ENCODE measurements around the gene NINJ1.

NINJ1 gene

DNA sequence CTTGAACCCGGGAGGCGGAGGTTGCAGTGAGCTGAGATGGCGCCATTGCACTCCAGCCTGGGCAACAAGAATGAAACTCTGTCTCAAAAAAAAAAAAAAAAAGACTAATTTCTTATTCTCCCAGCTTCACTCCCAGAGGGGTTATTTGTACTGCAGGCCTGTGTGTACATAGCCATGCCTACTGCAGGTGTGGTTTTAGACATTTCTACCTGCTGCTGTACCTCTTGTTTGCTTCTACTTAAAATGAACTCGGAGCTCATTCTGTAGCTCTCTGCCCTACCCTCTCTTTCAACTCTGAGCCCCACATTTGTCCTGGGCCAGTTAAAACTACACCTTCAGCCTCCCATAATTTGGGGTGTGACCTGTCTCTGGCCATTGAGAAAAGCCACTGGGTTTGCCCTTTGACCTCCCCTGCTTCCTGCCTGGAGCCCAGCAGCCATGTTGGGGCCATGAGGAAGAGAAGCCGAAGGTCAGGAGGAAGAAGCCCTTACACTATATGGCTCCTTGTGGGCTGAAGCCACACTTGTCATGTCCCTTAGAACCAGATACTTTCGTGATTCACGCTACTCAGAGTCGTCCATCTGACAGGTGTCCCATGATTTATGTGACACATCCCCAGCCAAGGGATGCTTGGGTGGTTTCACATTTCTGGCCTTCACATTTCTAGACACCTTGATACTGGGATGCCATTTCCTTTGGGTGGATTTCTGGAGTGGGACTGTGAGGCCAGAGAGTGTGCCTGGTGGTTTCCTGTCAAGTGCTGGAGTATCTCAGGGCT, 47.4 kb downstream of the NINJ1 start:
- Histone ChIP-seq H3K27me3 (ENCODE audit: insufficient read depth, insufficient read length) (no peaks in the 10 kb centered on the region), H3K4me1 (ENCODE audit: insufficient read depth, insufficient read length) (peaks cover 13% of the 10 kb centered on the region), H3K4me3 (ENCODE audit: insufficient read length, low read depth) (no peak overlapping the region), H3K9ac (ENCODE audit: insufficient read length, low read depth) (no peak overlapping the region), H3K36me3 (ENCODE audit: insufficient read depth, insufficient read length, low read length) (no peaks in the 10 kb centered on the region), H3K9me3 (ENCODE audit: insufficient read depth, low read length) (0 out of 2 replicates have a peak, but pooled peaks cover 8% of the 10 kb centered on the region)
- TF ChIP-seq ZNF274 (IDR thresholded peaks at IDR 0.05; ENCODE audit: low read depth, low read length) (no peak), SUZ12 (IDR thresholded peaks at IDR 0.05; ENCODE audit: extremely low read depth, insufficient read depth, insufficient read length) (no peak), YY1 (IDR thresholded peaks at IDR 0.05; ENCODE audit: insufficient read depth, insufficient read length) (no peak)
- no peak for DNase-seq (ENCODE audit: low read depth, low spot score)

DNA sequence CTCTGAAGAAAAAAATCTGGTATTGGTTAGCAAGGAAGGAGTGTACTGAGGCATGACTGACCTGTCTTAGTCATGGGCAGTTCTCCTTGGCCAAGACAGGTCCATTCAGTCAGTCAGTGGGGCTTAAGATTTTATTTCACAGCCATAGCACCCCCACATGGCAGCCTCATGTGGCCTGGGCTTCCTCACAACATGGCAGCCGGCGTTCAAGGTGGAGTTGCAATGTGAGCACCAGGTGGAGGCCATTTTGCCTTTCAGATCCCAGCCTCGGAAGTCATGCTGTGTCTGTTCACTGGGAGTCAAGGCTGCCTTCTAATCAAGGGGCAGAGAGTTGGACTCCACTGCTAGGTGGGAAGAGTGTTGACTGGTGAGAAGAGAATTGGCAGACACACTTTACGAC, 48.4 kb downstream of the NINJ1 start:
- Histone ChIP-seq H3K4me1 (ENCODE audit: insufficient read depth, insufficient read length) (peaks cover 17% of the 10 kb centered on the region), H3K4me3 (ENCODE audit: insufficient read length, low read depth) (no peak overlapping the region), H3K9ac (ENCODE audit: insufficient read length, low read depth) (no peak overlapping the region), H3K27me3 (ENCODE audit: insufficient read depth, insufficient read length) (no peaks in the 10 kb centered on the region), H3K9me3 (ENCODE audit: insufficient read depth, low read length) (no peaks in the 10 kb centered on the region), H3K36me3 (ENCODE audit: insufficient read depth, insufficient read length, low read length) (no peaks in the 10 kb centered on the region)
- DNase-seq (ENCODE audit: low read depth, low spot score), result no peak
- no peak for TF ChIP-seq SUZ12 (IDR thresholded peaks at IDR 0.05; ENCODE audit: extremely low read depth, insufficient read depth, insufficient read length)
- no peak for TF ChIP-seq YY1 (IDR thresholded peaks at IDR 0.05; ENCODE audit: insufficient read depth, insufficient read length)
- no peak for TF ChIP-seq ZNF274 (IDR thresholded peaks at IDR 0.05; ENCODE audit: low read depth, low read length)

DNA sequence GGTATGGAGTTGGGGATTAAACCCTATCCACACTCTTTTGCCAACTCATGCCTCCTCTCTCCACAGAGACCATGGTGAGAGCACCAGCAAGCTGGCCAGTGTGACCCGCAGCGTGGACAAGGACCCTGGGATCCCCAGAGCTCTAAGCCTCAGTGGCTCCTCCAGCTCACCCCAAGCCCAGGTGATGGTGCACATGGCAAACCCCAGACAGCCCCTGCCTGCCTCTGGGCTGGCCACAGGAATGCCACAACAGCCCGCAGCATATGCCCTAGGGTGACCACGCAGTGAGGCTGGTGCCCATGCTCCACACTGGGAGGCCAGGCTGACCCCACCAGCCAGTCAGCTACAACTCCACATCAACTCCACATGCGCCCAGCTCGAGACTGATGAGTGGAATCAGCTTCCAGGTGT, 49.6 kb downstream of the NINJ1 start:
- H3K36me3 ChIP-seq (ENCODE audit: insufficient read depth, insufficient read length, low read length), result no peaks in the 10 kb centered on the region
- no peaks in the 10 kb centered on the region for H3K9me3 ChIP-seq (ENCODE audit: insufficient read depth, low read length)
- no peak overlapping the region for H3K4me3 ChIP-seq (ENCODE audit: insufficient read length, low read depth)
- no peaks in the 10 kb centered on the region for H3K27me3 ChIP-seq (ENCODE audit: insufficient read depth, insufficient read length)
- TF ChIP-seq YY1 (IDR thresholded peaks at IDR 0.05; ENCODE audit: insufficient read depth, insufficient read length) (no peak), SUZ12 (IDR thresholded peaks at IDR 0.05; ENCODE audit: extremely low read depth, insufficient read depth, insufficient read length) (no peak), ZNF274 (IDR thresholded peaks at IDR 0.05; ENCODE audit: low read depth, low read length) (no peak)
- H3K4me1 ChIP-seq (ENCODE audit: insufficient read depth, insufficient read length), result peaks cover 17% of the 10 kb centered on the region
- DNase-seq (ENCODE audit: low read depth, low spot score), result no peak
- no peak overlapping the region for H3K9ac ChIP-seq (ENCODE audit: insufficient read length, low read depth)

DNA sequence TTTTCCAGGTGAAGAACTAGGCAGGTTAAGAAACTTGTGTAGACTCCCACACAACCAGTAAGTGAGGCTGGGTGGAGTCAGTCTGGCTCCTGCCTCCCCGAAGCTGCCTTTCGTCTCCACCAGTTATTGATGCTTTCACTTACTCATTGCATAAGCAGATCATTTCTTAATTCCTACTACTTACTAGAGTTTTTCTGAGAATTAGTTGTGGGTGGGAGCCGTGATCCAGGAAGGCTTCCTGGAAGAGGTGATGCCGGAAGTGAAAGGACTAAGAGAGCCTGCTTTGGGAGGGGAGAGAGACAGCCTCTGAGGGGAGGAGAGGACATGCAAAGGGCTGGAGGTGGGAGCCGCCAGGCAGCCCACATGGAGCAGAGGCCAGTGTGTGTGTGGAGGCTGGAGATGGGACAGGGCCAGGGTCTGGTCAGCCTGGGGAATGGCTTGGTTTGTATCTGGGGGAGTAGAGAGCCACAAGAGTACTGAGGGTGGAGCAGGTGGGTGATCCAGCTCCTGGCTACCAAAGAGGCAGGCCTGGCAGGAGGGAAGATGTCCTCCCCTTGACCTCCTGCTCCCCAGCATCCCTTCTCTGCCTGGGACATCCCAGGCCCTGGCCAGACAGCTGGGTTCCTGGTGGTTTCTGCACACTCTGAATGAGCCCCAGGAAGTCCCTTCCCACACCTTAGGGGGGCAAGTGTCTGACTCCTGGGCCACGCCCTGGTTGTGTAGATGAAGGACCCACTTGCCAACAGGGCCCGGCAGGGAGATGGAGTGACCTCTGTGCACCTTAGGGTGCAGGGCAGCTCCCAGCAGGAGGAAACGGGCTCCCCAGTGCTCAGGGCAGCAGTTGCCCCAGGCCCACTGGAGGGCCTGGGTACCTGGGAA, 50.2 kb downstream of the NINJ1 start:
- TF ChIP-seq SUZ12 (IDR thresholded peaks at IDR 0.05; ENCODE audit: extremely low read depth, insufficient read depth, insufficient read length) (no peak), ZNF274 (IDR thresholded peaks at IDR 0.05; ENCODE audit: low read depth, low read length) (no peak), YY1 (IDR thresholded peaks at IDR 0.05; ENCODE audit: insufficient read depth, insufficient read length) (no peak)
- Histone ChIP-seq H3K36me3 (ENCODE audit: insufficient read depth, insufficient read length, low read length) (no peaks in the 10 kb centered on the region), H3K27me3 (ENCODE audit: insufficient read depth, insufficient read length) (no peaks in the 10 kb centered on the region), H3K4me3 (ENCODE audit: insufficient read length, low read depth) (no peak overlapping the region), H3K9me3 (ENCODE audit: insufficient read depth, low read length) (no peaks in the 10 kb centered on the region), H3K4me1 (ENCODE audit: insufficient read depth, insufficient read length) (peaks cover 17% of the 10 kb centered on the region), H3K9ac (ENCODE audit: insufficient read length, low read depth) (no peak overlapping the region)
- no peak for DNase-seq (ENCODE audit: low read depth, low spot score)

DNA sequence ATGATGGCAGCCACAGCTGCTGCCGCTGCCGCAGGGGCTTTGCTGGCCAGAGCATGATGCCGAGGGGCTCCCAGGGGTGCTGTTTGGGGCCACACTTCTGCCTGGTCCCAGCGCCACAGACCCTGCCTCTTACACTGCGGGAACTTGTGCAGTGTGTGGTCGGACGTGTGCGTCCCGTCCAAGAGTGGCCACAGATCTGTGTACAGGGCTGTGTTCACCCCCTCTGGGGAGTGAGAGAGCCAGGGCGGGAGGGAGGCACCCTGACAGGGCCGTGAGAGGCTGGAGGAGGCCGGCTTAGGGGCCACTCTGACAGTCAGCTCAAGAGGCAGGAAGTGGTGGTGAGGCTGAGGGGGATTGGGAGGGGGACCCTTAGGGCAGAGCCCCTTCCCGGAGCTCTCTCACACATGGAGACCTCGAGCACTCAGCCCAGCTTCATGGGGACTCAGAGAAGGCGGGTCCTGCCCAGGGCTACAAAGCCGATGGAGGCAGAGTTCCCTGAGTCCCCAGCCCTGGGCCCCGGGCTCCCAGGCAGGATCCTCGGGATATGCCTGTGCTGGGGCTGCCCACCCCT, 51.1 kb downstream of the NINJ1 start:
- TF ChIP-seq ZNF274 (IDR thresholded peaks at IDR 0.05; ENCODE audit: low read depth, low read length) (no peak), SUZ12 (IDR thresholded peaks at IDR 0.05; ENCODE audit: extremely low read depth, insufficient read depth, insufficient read length) (no peak), YY1 (IDR thresholded peaks at IDR 0.05; ENCODE audit: insufficient read depth, insufficient read length) (no peak)
- Histone ChIP-seq H3K9me3 (ENCODE audit: insufficient read depth, low read length) (no peaks in the 10 kb centered on the region), H3K9ac (ENCODE audit: insufficient read length, low read depth) (peak overlapping the region; percentile 3), H3K4me3 (ENCODE audit: insufficient read length, low read depth) (no peak overlapping the region), H3K36me3 (ENCODE audit: insufficient read depth, insufficient read length, low read length) (no peaks in the 10 kb centered on the region), H3K27me3 (ENCODE audit: insufficient read depth, insufficient read length) (no peaks in the 10 kb centered on the region), H3K4me1 (ENCODE audit: insufficient read depth, insufficient read length) (peaks cover 17% of the 10 kb centered on the region)
- no peak for DNase-seq (ENCODE audit: low read depth, low spot score)

DNA sequence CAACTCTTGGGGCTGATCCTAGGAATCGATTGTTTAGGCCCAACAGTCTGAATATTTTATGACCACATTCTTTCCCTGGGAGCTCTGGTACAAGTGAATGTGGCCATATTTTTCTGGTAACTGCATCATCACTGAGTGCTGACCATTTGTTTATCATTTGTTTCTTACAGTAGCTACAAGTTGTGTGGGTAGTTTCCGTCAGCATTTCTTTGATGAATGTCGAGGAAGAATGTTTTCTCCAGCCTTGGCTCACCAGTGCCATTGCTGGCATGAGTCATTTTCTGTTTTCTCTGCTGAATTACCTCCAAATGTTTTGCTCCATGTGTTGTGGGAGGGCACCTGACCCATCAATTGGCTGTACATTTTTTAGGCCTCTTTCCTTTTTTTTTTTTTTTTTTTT, 52.1 kb downstream of the NINJ1 start:
- peaks cover 17% of the 10 kb centered on the region for H3K4me1 ChIP-seq (ENCODE audit: insufficient read depth, insufficient read length)
- H3K27me3 ChIP-seq (ENCODE audit: insufficient read depth, insufficient read length), result no peaks in the 10 kb centered on the region
- H3K9ac ChIP-seq (ENCODE audit: insufficient read length, low read depth), result no peak overlapping the region
- H3K36me3 ChIP-seq (ENCODE audit: insufficient read depth, insufficient read length, low read length), result no peaks in the 10 kb centered on the region
- no peak overlapping the region for H3K4me3 ChIP-seq (ENCODE audit: insufficient read length, low read depth)
- H3K9me3 ChIP-seq (ENCODE audit: insufficient read depth, low read length), result no peaks in the 10 kb centered on the region
- no peak for TF ChIP-seq YY1 (IDR thresholded peaks at IDR 0.05; ENCODE audit: insufficient read depth, insufficient read length)
- TF ChIP-seq SUZ12 (IDR thresholded peaks at IDR 0.05; ENCODE audit: extremely low read depth, insufficient read depth, insufficient read length), result no peak
- TF ChIP-seq ZNF274 (IDR thresholded peaks at IDR 0.05; ENCODE audit: low read depth, low read length), result no peak
- no peak for DNase-seq (ENCODE audit: low read depth, low spot score)
